Lower leg skin (tissue), 3 donors: ENCODE measurements around the gene CSRP3.

Experiments used
- CTCF ChIP-seq, 3 donors: fragments of 450-650 bp; IDR thresholded peaks; one replicate each; pipeline ENCODE4 v1.5.1; 2016; ENCODE audit warnings: antibody characterized with exemption in 3 of 3, mild to moderate bottlenecking in 3 of 3, moderate library complexity in 2 of 3
- POLR2A ChIP-seq, 2 donors: fragments of 450-650 bp; IDR thresholded peaks; one replicate each; pipeline ENCODE4 v1.6.1; 2016 to 2017; ENCODE audit warnings: antibody characterized with exemption in 2 of 2, mild to moderate bottlenecking in 1 of 2, moderate library complexity in 1 of 2

GRCh38 chr11:19145319-19145718 lies 56.5 kb downstream of the CSRP3 start:
- no peak for TF ChIP-seq CTCF (IDR thresholded peaks at IDR 0.05)
- TF ChIP-seq POLR2A (IDR thresholded peaks at IDR 0.05), result no peak
